ENCODE results near the gene TMUB1.

TMUB1 gene

GRCh38 chr7:151120896-151121295 lies 37.6 kb upstream of the TMUB1 start:
- no peak for DNase-seq

- no peak for DNase-seq
Measured at GRCh38 chr7:151119902-151120301, 36.6 kb upstream of the TMUB1 start.

GRCh38 chr7:151119055-151119415 lies 35.7 kb upstream of the TMUB1 start:
- DNase-seq = no peak

- no peak for DNase-seq
Measured at GRCh38 chr7:151118108-151119054, 35.1 kb upstream of the TMUB1 start.

GRCh38 chr7:151117565-151117964 lies 34.3 kb upstream of the TMUB1 start:
- peak; percentile 80 for DNase-seq

GRCh38 chr7:151116603-151117440 lies 33.5 kb upstream of the TMUB1 start:
- DNase-seq = no peak

GRCh38 chr7:151115836-151116418 lies 32.6 kb upstream of the TMUB1 start:
- peak; percentile 66 for DNase-seq

- peak; percentile 78 for DNase-seq
Measured at GRCh38 chr7:151115121-151115835, 32.0 kb upstream of the TMUB1 start.

- DNase-seq = no peak
Measured at GRCh38 chr7:151114151-151115090, 31.1 kb upstream of the TMUB1 start.

- DNase-seq = no peak
Measured at GRCh38 chr7:151113344-151114150, 30.3 kb upstream of the TMUB1 start.

- peak; percentile 90 for DNase-seq
Measured at GRCh38 chr7:151110941-151111645, 27.8 kb upstream of the TMUB1 start.

GRCh38 chr7:151110236-151110940 lies 27.1 kb upstream of the TMUB1 start:
- DNase-seq = no peak

- no peak for DNase-seq
Measured at GRCh38 chr7:151109094-151110048, 26.1 kb upstream of the TMUB1 start.

GRCh38 chr7:151107882-151108281 lies 24.6 kb upstream of the TMUB1 start:
- DNase-seq = no peak

GRCh38 chr7:151104411-151105235 lies 21.3 kb upstream of the TMUB1 start:
- DNase-seq = no peak

- DNase-seq = no peak
Measured at GRCh38 chr7:151103973-151104372, 20.7 kb upstream of the TMUB1 start.

- no peak for DNase-seq
Measured at GRCh38 chr7:151102991-151103390, 19.7 kb upstream of the TMUB1 start.

Data from activated effector memory CD4-positive, alpha-beta T cell treated with anti-CD3 and anti-CD28 coated beads, Interleukin-2, amount 50 U/mL, for 16 hours (primary cell).